GM21381 (cell line): ENCODE measurements around the gene OR6C76.
"Not testable (repeated sequence)": the region's sequence is repeated elsewhere in the genome, so short reads cannot be mapped to it uniquely, and the experiment has no call there.

Experiments
- ATAC-seq: cut with Tn5 transposase; IDR thresholded peaks from one replicate; pipeline ENCODE4 v1.9.1; 2021; ENCODE audit warnings: mild to moderate bottlenecking, moderate library complexity; ENCODE audit not compliant: unreplicated experiment

The OR6C76 gene

DNA sequence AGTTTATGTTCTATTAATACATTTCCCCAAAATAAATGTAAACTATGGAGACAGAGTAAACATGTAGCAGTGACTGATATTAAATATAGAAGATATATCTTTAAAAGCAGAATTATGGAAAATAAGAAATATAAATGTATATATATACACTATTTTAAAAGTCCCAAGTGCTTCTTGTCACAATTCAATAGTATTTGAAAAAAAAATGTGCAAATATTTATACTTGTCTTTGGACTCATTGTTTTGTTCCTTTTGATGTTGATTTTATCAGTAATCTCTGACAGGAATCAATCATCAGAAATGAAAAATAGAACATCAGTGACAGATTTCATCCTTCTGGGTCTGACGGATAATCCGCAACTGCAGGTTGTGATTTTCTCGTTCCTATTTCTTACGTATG is at the start of gene OR6C76:
Gene OR6C76 (plus strand): TSS at position 301 of the 400 bp plus-strand sequence. CDS start 0 bp downstream, at position 301.
- no peak for ATAC-seq

DNA sequence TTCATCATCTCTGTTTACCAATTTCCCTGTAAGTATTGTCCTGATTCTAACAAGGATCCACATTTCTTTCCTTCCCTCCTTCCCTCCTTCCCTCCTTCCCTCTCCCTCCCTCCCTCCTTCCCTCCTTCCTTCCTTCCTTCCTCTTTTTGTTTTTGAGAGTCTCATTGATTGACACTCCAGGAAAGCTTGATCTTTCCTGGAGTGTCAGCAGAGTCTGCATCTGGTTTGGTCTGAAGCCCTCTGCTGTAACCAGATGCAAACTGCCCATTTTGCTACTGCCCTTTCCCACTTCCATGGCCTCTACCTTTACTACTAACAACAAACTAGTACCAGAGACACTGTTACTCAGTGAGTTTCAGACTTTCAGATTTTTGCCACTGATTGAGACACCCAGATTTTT is 40.2 kb upstream of the OR6C76 start:
- no peak for ATAC-seq

DNA sequence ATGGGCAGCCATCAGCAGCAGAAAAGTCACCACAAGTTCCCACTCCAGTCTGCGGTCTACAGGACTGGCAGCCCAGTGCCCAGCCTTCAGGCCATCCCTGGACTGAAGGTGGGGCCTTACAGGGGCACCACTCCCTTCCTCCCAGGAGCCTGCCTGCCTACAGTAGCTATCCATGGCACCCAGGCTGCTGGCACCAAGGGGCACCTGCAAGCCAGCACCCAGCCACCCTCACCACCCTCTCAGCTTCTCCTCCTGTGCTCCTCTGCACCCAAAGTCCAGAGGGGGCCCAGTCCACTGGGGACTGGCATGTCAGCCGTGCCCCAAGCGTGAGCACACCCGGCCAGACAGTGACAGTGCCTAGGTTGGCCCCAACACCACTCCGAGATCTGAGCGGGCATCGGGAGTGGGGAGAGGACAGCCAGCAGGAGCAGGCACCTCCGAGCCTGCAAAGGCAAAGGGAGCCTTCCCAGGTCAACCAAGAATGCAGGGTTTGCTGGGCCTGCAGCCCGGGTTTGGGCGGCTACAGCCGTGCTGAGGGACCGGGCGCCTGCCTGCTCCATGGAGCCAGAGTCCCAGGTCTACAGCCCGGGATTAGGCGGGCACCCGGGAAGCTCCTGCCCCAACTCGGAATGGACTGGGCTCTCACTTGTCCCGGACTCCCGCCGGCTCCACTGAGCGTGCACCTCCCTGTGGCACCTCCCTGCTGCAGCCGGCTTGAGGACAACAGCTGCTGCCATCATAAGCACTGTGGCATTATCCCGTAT is 33.8 kb upstream of the OR6C76 start:
- no peak for ATAC-seq

DNA sequence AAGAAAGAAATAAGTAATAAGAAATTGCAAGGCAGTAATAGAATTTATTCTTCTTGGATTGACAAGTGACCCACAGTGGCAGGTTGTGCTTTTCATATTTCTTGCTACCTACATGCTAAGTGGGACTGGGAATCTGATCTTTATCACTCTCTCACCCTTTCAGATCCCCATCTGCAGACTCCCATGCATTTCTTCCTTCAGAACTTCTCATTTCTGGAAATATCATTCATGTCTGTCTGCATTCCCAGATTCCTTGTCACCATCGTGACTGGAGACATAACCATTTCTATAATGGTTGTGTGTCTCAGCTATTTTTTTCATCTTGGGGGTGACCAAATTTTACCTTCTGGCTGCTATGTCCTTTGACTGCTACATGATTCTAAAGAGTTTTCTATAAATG is 29.7 kb upstream of the OR6C76 start:
- no peak for ATAC-seq

GRCh38 chr12:55400229-55400628 is 25.8 kb upstream of the OR6C76 start, which contains the start of gene OR6C65:
Gene OR6C65, plus strand, starts transcription at chr12:55400529. Its CDS starts 0 bp downstream, at chr12:55400529.
- ATAC-seq, result no peak

DNA sequence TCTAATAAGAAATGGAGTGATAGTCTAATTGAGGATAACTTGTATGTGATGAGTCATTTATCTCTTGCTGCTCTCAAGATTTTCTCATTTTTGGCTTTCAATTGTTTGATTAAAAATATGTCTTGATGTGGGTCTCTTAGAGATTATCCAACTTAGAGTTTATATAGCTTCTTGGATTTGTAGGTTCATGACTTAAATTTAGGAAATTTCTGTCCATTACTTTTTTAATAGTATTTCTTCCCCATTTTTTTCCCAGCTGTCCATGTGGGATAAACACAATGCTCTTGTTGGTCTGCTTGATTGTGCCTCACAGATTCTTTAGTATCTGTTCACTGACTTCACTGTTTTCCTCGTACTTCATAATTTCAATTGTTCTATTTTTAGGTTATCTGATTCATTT is 18.2 kb upstream of the OR6C76 start:
- ATAC-seq, result no peak

- ATAC-seq, result not testable (repeated sequence)
These were observed 16.9 kb upstream of the OR6C76 start for GRCh38 chr12:55409133-55409532.

DNA sequence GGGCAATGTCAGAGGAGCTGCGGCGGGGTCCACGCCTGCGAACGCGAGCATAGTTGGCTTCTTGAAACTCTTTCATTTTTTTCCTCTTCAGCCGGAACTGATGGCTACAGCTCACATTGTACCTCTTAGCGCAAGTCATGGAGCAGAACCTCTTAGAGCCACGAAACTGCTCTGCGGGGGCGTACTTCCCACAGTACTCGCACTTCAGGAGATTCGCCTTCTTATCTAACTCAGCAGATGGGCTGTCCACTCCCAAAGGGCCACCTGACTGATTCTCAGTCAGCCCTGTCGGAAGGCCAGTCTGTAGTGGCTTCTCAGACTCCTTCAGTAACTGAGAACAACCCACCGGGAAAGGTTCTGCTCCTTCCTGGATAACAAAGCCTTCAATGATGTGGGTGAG is 13.9 kb upstream of the OR6C76 start:
- ATAC-seq, result not testable (repeated sequence)

DNA sequence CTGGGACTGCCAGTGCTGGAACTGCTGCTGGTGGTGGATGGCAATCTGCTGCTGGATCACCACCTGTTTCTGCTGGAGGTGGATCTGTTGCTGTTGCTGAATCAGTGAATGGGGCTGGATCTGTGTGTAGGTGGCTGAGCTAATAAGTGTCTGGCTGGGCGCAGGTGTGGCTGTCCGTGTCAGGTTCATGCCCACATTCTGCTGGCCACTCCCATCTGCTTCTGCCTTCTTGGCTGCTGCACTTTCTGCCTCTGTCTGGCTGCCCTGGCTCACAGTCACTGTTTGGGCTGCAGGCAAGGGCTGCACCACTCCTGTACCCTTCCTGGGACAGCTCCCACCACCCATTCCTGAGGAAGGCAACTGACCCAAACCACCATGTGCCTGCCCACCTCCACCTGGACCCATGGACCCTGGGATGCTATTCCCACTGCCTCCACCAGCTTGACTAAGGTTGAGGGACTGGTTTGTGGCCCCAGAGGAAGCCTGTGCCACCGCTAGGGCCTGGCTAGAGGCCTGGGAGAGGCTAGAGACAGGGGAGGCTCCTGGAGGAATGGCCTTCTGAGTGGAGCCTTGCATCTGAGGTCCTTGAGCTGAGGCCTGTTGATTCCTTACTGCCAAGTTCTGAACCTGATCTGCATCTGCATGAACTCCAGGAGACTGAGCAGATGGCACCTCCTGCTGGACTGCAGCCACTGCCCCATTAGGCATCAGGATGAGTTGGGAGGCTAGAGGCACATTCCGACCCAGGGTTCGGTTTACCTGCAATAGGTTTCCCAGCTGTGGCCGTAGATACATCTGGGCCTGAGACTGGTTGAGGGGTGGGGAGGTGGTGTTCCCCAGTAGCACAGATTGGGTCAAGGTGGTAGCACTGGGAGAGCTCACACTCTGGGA is 12.3 kb upstream of the OR6C76 start:
- not testable (repeated sequence) for ATAC-seq

- ATAC-seq, result not testable (repeated sequence)
These were observed 11.6 kb upstream of the OR6C76 start for GRCh38 chr12:55414396-55414823.

GRCh38 chr12:55414889-55415288 is 11.2 kb upstream of the OR6C76 start:
- ATAC-seq, result not testable (repeated sequence)

DNA sequence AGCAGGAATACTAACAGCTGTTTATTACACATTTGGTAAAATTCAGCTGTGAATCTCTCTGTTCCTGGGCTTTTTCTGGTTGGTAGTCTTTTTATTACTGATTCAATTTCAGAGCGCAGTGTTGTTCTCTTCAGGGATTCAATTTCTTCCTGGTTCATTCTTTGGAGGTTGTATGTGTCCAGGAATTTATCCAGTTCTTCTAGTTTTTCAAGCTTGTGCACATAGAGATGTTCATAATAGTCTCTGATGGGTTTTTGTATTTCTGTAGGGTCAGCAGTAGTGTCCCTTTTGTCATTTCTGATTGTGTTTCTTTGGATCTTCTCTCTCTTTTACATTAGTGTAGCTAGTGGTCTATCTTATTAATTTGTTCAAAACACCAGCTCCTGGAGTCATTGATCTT is 9.1 kb upstream of the OR6C76 start:
- no peak for ATAC-seq

DNA sequence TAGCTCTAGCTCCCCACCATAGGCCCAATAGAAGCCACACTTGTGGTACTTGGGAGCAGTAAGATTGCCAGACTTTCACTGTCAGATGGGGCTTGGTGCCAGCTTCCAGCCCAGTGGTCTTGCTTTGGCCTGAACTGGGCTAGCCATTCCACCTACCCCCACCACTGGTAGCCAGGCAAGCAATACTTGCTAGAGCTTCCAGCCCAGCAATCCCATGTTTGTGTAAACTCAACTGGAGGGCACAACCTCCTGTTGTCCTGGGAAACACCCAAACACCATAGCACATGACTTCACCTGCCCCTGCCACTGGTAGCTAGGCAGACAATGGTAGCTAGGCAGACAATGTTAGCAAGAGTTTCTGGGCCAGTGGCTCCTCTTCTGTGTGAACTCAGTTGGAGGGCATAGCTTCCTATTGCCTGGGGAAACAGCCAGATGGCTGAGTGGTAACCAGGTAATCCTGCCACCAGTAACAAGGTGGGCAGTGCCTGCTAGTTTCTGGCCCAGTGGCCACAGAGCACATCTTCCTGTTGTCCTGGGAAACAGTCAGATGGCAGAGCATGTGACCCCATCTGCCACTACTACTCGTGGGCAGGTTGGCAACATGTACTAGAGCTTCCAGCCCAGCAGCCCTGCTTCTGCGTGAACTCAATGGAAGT is 5.6 kb upstream of the OR6C76 start:
- ATAC-seq, result no peak

DNA sequence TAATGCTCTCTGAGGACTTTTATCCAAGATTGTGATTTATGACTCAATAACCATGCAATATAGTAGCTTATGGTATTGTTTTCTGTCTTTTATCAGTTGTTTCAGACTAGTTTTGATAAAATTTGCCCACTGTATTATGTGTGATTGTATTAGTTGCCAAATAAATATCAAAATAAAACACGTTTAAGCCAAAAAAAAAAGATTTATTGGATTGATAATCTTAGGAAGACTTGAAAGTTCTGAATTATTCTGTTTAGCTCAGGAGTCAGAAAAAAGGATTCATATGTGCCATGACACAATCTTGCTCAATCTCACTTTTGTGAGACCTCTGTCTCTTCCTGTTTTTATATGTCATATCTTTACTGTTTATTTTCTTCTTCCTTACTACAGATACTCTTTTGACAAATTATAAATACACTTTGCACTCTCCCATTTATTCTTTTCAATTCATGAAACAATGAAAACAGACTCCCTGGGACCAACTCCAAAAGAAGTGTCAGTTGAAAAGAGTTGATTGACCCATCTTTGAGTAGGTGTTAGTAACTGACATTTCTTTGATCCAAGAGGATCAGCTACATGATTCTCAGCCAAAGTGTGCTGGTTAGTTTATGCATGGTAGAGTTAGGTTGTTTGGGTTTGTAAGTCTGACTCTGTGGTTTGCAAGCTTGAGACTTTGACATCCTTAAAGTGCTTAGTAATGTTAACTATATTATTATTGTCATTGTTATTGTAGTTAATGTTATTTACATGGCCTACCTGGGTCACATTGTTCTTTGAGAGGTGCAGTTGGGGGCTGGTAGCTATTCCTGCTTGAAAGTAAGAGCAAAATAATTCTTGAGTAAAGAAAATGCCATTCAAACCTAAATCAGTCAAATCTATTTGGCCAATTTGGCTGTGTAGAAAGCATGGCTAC is 2.5 kb downstream of the OR6C76 start:
- ATAC-seq, result no peak

DNA sequence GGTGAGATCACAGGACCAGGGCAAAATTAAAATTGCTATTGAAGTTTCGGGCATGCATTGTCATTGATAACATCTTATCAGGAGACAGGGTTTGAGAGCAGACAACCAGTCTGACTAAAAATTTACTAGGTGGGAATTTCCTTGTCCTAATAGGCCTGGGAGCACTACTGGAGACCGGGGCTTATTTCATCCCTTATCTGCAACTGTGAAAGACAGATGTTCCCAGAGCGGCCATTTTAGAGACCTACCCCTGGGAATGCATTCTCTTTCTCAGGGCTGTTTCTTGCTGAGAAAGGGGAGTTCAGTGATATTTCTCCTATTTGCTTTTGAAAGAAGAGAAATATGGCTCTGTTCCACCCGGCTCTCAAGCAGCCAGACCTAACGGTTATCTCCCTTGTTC is 15.2 kb downstream of the OR6C76 start:
- ATAC-seq, result not testable (repeated sequence)

DNA sequence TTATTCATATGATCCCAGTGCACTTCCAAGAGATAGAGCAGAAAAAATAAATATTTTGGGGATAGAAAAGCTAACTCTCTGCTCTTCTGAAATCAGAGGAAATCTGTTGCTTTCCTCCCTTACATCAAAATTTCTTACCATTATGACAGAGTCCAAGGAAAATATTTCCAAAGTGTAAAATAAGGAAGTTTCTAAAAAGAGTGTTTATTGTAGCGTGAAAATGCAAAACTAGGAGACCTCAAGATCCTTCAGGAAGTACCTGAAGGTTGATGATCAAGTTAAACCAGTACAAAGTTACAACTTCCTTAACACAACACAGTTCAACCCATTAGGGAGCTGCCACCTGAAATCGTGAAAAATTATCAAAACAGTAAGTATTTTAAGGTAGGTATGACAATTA is 17.7 kb downstream of the OR6C76 start, which contains the start of gene OR6C2:
Gene OR6C2 (plus strand): TSS at position 301 of the 400 bp plus-strand sequence. CDS start 8,138 bp downstream, outside the sequence.
- no peak for ATAC-seq

GRCh38 chr12:55445357-55445756 is 19.3 kb downstream of the OR6C76 start:
- no peak for ATAC-seq

- ATAC-seq, result no peak
These were observed 20.3 kb downstream of the OR6C76 start for GRCh38 chr12:55446326-55446725.

DNA sequence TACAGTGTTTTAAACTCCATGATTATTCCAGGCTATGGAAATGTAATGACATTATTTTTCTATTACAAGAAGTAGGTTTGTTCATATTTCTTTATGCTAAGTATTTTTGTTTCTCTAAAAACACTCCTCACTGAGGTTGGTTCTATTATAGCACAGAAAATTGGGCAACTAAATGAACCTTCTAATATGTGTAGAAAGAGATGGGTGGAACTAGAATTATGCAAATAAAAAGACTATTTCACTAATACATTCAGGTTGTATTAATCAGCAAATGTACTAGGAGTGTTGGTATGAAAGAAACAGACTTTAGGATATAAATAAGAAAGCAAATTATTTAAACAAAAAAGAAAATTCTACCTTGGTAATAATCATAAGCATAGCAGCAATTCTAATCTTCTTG is 22.8 kb downstream of the OR6C76 start:
- no peak for ATAC-seq

DNA sequence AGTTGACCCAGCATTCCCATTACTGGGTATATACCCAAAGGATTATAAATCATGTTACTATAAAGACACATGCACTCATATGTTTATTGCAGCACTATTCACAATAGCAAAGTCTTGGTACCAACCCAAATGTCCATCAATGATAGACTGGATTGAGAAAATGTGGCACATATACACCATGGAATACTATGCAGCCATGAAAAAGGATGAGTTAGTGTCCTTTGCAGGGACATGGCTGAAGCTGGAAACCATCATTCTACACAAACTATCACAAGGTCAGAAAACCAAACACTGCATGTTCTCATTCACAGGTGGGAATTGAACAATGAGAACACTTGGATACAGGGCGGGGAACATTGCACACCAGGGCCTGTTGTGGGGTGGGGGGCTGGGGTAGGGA is 38.9 kb downstream of the OR6C76 start:
- ATAC-seq, result not testable (repeated sequence)
